Ovary (tissue), 3 donors: ENCODE results near the gene EPS8L2.

Source experiments
- POLR2A ChIP-seq: fragments of 450-650 bp; IDR thresholded peaks from one replicate; pipeline ENCODE4 v1.6.1; 2017; ENCODE audit warnings: antibody characterized with exemption, mild to moderate bottlenecking, moderate library complexity
- TF ChIP-seq, protein P1 (sequence below), 3 donors: fragments of 450-650 bp in 2 of 3; fragments of 200-600 bp in 1 of 3; IDR thresholded peaks; one replicate each; pipeline versions ENCODE4 v1.5.1 to v1.8.0; 2016 to 2022; ENCODE audit warnings: antibody characterized with exemption in 3 of 3, mild to moderate bottlenecking in 1 of 3
- donor health status: DM: no; HTN: no; CAD: no.

DNA sequence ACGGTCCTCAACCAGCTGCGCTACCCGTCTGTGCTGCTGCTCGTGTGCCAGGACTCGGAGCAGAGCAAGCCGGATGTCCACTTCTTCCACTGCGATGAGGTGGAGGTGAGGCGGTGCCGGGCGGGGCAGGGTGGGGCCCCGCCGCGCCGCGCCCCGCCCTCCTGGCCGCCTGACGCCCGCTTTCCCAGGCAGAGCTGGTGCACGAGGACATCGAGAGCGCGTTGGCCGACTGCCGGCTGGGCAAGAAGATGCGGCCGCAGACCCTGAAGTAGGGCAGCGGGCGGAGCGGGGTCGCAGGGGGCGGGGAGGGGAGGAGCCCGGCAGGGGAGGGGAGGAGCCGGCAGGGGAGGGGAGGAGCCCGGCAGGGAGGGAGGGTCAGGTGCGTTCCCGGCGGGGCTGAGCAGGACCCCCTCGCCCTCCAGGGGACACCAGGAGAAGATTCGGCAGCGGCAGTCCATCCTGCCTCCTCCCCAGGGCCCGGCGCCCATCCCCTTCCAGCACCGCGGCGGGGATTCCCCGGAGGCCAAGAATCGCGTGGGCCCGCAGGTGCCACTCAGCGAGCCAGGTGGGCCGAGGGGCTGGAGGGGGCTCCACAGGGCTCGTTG, 14.7 kb downstream of the EPS8L2 start:
- TF ChIP-seq, protein P1, sequence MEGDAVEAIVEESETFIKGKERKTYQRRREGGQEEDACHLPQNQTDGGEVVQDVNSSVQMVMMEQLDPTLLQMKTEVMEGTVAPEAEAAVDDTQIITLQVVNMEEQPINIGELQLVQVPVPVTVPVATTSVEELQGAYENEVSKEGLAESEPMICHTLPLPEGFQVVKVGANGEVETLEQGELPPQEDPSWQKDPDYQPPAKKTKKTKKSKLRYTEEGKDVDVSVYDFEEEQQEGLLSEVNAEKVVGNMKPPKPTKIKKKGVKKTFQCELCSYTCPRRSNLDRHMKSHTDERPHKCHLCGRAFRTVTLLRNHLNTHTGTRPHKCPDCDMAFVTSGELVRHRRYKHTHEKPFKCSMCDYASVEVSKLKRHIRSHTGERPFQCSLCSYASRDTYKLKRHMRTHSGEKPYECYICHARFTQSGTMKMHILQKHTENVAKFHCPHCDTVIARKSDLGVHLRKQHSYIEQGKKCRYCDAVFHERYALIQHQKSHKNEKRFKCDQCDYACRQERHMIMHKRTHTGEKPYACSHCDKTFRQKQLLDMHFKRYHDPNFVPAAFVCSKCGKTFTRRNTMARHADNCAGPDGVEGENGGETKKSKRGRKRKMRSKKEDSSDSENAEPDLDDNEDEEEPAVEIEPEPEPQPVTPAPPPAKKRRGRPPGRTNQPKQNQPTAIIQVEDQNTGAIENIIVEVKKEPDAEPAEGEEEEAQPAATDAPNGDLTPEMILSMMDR (IDR thresholded peaks at IDR 0.05) = no peak
- no peak for TF ChIP-seq POLR2A
